ENCODE results near the gene PSAP.

DNA sequence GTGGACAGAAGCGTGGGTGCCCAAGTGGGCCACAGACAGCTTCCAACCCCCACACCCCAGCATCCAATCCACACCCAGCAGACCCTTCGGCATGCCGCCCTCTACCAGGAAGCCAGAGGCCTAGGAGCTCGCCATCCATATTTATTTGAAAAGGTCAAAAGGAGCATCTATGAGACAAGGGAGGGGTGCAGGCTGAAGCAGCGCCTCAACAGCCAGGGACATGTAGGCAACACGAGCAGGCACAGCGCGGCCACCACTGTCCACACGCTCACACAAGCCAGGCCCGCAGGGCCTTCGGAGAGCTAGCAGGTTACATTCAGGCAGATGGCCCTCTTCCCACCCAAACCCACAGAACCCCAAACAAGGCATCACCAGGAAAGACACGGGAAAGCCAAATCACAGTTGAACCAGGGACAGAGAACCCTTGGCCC, 34.6 kb downstream of the PSAP start:
- TF ChIP-seq FOSL2 (IDR thresholded peaks at IDR 0.05) (no peak), FOSL2 (CRISPR knock-in tag; IDR thresholded peaks at IDR 0.05) (no peak), ZSCAN20 (CRISPR knock-in tag; IDR thresholded peaks at IDR 0.05) (no peak), SMC3 (IDR thresholded peaks at IDR 0.05) (no peak), RFX5 (IDR thresholded peaks at IDR 0.05) (no peak), POLR2A (IDR thresholded peaks at IDR 0.05; ENCODE audit: low read length) (no peak), CEBPB (IDR thresholded peaks at IDR 0.05) (no peak), HDAC2 (IDR thresholded peaks at IDR 0.05) (no peak), JUNB (IDR thresholded peaks at IDR 0.05) (no peak), EP300 (IDR thresholded peaks at IDR 0.05) (no peak), RAD21 (conservative IDR thresholded peaks at IDR 0.05 in 1 of 2, IDR thresholded peaks at IDR 0.05 in 1 of 2) (no peak), KDM5A (IDR thresholded peaks at IDR 0.05) (no peak), MYC (IDR thresholded peaks at IDR 0.05; ENCODE audit: borderline replicate concordance, low read length) (no peak), JUN (IDR thresholded peaks at IDR 0.05) (no peak)
- TF ChIP-seq, protein P1, sequence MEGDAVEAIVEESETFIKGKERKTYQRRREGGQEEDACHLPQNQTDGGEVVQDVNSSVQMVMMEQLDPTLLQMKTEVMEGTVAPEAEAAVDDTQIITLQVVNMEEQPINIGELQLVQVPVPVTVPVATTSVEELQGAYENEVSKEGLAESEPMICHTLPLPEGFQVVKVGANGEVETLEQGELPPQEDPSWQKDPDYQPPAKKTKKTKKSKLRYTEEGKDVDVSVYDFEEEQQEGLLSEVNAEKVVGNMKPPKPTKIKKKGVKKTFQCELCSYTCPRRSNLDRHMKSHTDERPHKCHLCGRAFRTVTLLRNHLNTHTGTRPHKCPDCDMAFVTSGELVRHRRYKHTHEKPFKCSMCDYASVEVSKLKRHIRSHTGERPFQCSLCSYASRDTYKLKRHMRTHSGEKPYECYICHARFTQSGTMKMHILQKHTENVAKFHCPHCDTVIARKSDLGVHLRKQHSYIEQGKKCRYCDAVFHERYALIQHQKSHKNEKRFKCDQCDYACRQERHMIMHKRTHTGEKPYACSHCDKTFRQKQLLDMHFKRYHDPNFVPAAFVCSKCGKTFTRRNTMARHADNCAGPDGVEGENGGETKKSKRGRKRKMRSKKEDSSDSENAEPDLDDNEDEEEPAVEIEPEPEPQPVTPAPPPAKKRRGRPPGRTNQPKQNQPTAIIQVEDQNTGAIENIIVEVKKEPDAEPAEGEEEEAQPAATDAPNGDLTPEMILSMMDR (IDR thresholded peaks at IDR 0.05), result no peak
